ENCODE data around the gene WWP2.
"Not testable (repeated sequence)": the region's sequence is repeated elsewhere in the genome, so short reads cannot be mapped to it uniquely, and the experiment has no call there.

Gene WWP2

DNA sequence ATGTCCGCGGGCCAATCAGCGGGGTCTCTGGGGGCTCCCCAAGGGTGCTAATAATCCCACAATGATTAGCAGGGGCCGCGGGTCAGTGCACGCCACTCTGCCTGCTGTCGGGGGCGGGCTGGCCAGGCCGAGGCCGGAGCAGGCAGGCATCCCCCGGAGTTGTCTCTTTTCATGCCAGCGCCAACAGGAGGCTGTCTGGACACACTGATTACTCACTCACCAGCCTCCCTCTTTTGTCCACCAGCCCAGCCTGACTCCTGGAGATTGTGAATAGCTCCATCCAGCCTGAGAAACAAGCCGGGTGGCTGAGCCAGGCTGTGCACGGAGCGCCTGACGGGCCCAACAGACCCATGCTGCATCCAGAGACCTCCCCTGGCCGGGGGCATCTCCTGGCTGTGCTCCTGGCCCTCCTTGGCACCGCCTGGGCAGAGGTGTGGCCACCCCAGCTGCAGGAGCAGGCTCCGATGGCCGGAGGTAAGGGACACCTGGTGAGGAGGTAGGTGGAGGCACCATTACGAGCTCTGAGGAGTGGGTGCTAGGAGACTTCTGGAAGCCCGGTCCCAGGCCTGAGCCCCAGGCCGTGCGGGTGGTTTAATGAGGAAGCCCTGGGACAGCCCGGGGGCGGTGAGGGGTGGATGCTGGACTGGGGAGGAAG is 189.0 kb downstream of the WWP2 start, which contains the start of gene CLEC18A:
CLEC18A (plus strand) TSS at position 318 of the 655 bp plus-strand sequence; CDS start at position 351, 33 bp downstream.
- not testable (repeated sequence) for DNase-seq

DNA sequence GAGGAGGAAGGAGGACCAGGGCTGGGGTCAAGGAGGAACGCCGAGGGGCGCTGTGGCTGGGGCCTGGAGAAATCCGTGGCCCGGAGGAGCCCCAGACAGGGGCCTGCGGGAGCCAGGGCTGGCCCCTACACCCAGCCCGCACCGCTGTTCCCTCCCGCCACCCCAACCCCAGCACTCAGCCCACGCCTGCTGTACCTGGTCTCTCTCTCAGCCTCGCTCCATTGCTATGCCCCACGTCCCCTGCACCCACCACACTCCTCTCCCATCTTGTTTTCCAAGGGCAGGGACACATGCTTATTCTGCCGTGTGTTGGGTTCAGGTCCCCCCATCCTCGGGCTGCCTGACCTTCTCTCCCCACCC is 189.5 kb downstream of the WWP2 start:
- not testable (repeated sequence) for DNase-seq

DNA sequence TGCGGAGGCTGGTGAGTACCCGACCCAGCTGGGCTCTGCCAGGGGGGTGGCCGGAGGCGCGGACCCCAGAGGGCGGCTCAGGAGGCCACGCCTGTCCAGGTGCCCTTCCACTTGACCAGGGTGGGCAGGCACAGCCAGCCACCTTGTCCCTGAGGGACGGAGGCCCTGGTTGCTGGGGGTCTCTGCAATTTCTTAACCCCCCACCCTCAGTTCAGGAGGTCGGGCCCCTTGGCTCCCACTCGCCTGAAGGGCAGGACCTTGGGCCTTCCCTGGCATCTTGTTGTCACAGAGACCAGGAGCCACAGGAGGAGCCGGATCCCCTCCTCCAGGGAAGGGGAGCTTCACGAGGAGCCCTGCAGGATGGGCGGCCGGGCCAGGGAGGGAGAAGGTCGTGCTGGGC is 190.0 kb downstream of the WWP2 start:
- DNase-seq = not testable (repeated sequence)

DNA sequence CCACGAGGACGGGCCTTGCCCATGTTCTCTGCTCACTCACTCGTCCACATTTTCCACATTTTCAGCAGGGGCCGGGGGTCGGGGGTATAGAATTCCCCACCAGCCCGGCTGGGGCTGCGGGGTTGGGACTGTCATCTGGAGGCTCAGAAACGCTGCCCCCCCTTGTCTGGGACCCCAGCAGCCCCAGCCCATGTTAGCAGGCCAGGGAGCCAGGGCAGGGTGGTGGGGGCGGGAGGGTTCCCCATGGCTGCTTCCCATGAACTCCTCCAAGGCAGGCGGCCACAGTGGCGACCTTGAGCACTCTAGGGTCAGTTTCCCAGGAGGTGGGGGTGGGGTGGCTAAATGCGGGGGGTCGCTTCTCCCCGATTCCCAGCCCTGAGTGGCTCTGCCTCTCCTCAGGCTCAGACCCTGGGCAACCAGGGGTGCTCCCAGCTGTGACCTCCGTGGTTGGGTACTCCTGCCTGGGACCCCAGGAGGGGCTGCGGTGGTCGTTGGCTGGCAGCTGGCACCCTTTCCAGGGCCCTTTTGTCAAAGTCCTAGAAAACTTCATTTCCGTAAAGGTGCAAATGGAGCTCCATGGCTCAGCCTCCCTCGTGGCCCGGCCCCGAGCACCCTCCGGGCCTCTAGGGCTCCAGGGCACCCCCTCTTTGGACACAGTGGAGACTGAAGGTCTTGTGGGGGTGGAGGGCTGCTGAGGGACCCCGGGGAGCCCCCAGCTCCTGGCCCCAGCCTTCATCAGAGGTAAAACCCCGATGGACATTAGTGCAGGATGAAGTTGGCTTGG is 190.6 kb downstream of the WWP2 start:
- DNase-seq = not testable (repeated sequence)

DNA sequence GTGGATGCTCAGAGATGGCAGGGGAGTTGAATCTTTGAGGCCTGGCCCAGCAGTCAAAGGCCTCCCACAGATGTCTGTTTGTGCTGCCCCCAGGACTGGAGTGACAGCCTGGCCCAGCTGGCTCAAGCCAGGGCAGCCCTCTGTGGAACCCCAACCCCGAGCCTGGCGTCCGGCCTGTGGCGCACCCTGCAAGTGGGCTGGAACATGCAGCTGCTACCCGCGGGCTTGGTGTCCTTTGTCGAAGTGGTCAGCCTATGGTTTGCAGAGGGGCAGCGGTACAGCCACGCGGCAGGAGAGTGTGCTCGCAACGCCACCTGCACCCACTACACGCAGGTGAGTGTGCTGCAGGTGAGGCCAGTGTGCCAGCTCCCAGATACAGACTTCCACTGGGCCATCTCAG is 192.1 kb downstream of the WWP2 start:
- DNase-seq = not testable (repeated sequence)

DNA sequence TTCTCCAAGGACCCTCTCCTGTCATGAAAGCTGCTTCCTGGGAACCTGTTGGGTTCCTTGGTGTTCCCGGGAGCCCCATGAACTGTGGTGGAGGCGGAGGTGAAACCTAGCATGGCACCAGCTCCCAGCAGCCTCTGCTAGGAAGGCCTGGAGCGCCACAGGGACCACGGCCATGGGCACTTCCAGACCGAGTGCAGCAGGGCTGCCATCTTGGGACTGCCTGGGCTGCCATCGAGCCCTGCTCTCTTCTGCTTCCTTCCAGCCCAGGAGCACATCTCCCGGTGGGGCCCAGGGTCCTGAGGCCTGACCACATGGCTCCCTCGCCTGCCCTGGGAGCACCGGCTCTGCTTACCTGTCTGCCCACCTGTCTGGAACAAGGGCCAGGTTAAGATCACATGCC is 201.2 kb downstream of the WWP2 start:
- DNase-seq = not testable (repeated sequence)

DNA sequence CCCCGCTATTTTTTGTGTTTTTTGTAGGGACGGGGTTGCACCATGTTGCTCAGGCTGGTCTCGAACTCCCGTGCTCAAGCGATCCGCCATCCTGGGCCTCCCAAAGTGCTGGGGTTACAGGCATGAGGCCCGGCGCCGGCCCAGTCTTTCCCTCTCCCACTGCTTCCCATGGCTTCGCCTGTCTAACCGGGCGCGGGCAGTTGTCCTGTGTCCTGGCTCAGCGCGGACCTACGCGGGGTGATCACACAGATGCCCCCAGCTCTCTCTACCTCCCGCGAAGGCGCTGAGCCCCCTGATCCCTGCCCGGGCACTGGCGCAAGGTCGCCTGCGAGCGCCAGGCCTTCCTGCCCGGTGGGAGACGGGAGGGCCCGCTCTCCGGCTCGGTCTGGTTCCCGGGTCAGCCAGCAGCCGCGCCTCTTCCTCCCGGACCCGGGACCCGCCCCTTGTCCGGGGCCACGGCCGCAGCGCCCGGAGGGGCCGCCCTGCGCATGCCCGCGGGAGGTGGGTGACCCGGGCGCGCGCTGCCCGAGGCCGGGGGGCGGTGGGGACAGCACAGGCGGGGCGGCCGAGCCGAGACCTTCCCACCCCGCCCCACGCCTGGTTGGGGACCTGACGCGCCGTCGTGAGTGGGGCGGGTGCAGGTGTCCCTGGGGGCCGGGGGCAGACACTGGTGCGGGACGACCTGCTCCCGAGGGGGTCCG is 203.0 kb downstream of the WWP2 start:
- not testable (repeated sequence) for DNase-seq

DNA sequence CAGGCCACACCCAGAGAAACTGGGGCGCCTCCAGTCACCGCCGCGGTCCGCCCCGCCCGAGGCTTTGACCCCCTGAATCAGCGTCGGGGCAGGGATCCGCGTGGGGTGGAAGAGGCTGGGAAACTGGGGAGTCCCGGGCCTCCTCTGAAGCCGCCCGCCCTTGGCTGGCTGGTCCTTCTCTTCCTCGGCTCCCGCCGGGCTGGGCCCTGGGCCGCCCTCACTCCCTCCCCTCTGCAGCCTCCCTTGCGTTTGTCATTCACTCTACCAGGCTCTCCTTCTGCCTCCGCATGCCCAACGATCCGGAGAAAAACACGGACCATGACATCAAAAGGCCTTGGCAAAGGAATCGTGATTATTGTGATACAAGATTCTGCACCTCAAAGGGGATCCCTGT is 203.5 kb downstream of the WWP2 start:
- DNase-seq = not testable (repeated sequence)

DNA sequence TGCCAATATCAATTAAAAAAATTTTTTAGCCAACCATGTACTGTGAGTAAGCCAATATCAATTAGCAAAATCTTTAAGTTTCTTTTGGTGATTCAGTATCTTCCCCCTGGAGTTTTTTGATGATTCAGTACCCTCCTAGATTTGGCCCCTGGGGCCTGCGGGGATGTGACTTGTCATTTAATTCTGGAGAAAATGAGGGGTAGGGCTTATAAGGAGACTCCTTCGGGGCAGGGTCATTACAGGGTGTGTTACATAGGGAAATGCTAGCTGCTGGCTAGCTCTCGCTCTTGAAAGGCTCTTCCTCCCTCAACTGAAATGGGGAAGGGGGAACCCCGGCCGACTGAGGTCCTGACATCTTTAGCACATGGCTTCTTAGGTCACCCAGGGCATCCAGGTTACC is 205.6 kb downstream of the WWP2 start:
- DNase-seq = not testable (repeated sequence)

DNA sequence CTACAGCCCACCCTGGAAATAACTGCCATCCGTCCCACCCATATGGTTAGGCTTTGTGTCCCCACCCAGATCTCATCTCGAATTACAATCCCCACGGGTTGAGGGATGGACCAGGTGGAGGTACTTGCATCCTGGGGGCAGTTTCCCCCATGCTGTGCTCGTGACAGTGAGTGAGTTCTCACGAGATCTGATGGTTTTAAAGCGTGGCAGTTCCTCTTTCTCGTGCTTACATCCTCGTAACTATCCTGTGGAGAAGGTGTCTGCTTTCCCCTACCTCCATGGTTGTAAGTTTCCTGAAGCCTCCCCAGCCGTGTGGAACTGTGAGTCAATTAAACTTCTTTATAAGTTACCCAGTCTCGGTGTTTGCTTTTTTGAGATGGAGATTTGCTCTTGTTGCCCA is 206.0 kb downstream of the WWP2 start:
- DNase-seq = not testable (repeated sequence)

DNA sequence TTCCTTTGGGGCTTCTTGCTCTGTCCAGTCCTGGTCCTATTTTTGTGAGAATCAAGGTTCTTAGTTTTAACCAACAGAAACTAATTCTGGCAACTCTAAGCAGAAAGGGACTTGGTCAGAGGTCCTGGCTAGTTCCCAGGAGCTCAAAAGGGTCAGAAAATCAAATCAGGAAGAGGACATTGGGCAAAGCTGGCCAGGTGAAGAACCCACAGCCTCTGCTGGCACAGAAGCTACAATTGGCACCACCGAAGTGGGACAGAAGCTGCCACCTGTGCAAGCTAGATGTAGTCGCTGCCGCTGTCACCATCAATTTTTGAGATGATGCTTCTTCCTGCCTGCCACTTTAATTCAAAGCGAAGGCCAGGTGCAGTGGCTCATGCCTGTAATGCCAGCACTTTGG is 207.5 kb downstream of the WWP2 start:
- not testable (repeated sequence) for DNase-seq

DNA sequence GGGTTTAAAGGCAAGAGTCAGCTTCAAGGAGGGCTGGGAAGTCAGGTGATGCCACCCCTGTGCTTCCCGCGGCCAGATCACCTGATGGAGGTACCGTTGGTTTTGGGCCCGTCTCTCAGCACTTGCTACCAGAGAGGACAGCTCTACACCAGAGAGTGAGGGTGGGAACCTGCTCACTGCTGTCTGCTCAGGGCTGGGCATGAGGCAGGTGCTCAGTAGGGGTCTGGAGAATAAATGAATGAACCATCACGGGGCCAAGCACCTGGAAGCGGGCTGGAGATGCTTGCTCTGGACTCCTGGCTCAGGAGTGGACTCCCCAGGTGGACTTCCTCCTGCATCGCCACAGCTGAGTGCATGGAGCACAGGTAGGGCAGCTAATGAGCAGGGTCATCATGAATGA is 210.0 kb downstream of the WWP2 start:
- not testable (repeated sequence) for DNase-seq

DNA sequence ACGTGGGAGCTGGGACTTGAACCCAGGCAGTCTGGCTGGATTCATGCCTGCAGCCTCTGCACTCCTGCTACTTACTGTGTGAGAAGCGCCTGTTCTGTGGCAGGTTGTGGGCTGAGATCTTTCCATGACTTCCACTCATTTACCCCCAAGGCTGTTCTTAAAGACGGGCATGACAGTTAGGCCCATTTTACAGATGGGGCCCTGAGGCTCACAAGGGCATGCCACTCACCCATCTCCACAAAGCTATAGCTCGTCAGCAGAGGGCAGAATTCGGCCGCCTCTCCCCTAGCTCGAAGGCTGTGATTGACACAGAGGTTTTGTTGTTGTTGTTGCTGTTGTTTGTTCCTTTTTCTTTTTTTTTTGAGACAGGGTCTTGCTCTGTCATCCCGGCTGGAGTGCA is 210.8 kb downstream of the WWP2 start:
- not testable (repeated sequence) for DNase-seq

DNA sequence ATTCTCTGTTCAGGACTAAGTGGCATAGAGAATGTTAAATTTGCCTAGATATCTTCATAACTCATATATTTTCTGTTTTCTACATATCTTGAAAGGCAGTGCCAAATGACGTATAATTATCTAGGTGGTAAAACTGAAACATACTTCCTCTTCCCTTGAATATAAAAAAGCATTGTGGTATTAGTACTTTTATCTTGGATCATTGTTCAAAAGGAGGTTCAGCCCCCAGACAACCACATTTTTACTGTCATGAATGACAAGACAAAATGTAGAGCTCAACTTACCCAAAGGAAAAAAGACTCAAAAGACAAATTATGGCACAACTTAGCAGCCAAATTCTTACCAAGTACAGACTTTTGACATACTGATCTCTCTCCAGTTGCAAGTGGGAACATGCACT is 223.1 kb downstream of the WWP2 start:
- DNase-seq = not testable (repeated sequence)
